ENCODE data around the gene RFX4.

RFX4 gene

GRCh38 chr12:106582641-106583230, at the start of gene RFX4:
TSS of gene RFX4 (plus strand) at chr12:106583004. CDS start at chr12:106583321, 317 bp downstream.
- TF ChIP-seq GATA2 (IDR thresholded peaks at IDR 0.05; ENCODE audit: low read depth, low read length): no peak

- no peak for TF ChIP-seq GATA2 (IDR thresholded peaks at IDR 0.05; ENCODE audit: low read depth, low read length)
- TF ChIP-seq GATA3 (IDR thresholded peaks at IDR 0.05; ENCODE audit: low read depth, low read length): no peak
These were observed 41.6 kb upstream of the RFX4 start for GRCh38 chr12:106541201-106541600.

GRCh38 chr12:106551410-106551809, 31.4 kb upstream of the RFX4 start:
- TF ChIP-seq GATA2 (IDR thresholded peaks at IDR 0.05; ENCODE audit: low read depth, low read length) (no peak), GATA3 (IDR thresholded peaks at IDR 0.05; ENCODE audit: low read depth, low read length) (no peak)

GRCh38 chr12:106552228-106552627, 30.6 kb upstream of the RFX4 start:
- TF ChIP-seq GATA3 (IDR thresholded peaks at IDR 0.05; ENCODE audit: low read depth, low read length) (no peak), GATA2 (IDR thresholded peaks at IDR 0.05; ENCODE audit: low read depth, low read length) (no peak)

- TF ChIP-seq GATA2 (IDR thresholded peaks at IDR 0.05; ENCODE audit: low read depth, low read length) (no peak), GATA3 (IDR thresholded peaks at IDR 0.05; ENCODE audit: low read depth, low read length) (no peak)
These were observed 18.0 kb upstream of the RFX4 start for GRCh38 chr12:106564678-106565329.

GRCh38 chr12:106566771-106567170, 16.0 kb upstream of the RFX4 start:
- TF ChIP-seq GATA2 (IDR thresholded peaks at IDR 0.05; ENCODE audit: low read depth, low read length): no peak
- TF ChIP-seq GATA3 (IDR thresholded peaks at IDR 0.05; ENCODE audit: low read depth, low read length): no peak

GRCh38 chr12:106573239-106573638, 9.6 kb upstream of the RFX4 start:
- no peak for TF ChIP-seq GATA2 (IDR thresholded peaks at IDR 0.05; ENCODE audit: low read depth, low read length)
- TF ChIP-seq GATA3 (IDR thresholded peaks at IDR 0.05; ENCODE audit: low read depth, low read length): no peak

GRCh38 chr12:106576848-106577247, 6.0 kb upstream of the RFX4 start:
- no peak for TF ChIP-seq GATA2 (IDR thresholded peaks at IDR 0.05; ENCODE audit: low read depth, low read length)
- no peak for TF ChIP-seq GATA3 (IDR thresholded peaks at IDR 0.05; ENCODE audit: low read depth, low read length)

GRCh38 chr12:106580671-106581508, 1.9 kb upstream of the RFX4 start:
- TF ChIP-seq GATA2 (IDR thresholded peaks at IDR 0.05; ENCODE audit: low read depth, low read length) (no peak), GATA3 (IDR thresholded peaks at IDR 0.05; ENCODE audit: low read depth, low read length) (no peak)

- TF ChIP-seq GATA2 (IDR thresholded peaks at IDR 0.05; ENCODE audit: low read depth, low read length) (no peak), GATA3 (IDR thresholded peaks at IDR 0.05; ENCODE audit: low read depth, low read length) (no peak)
These were observed 1.1 kb upstream of the RFX4 start for GRCh38 chr12:106581543-106582248.

- TF ChIP-seq GATA3 (IDR thresholded peaks at IDR 0.05; ENCODE audit: low read depth, low read length) (no peak), GATA2 (IDR thresholded peaks at IDR 0.05; ENCODE audit: low read depth, low read length) (no peak)
These were observed 584 bp upstream of the RFX4 start for GRCh38 chr12:106582249-106582591.

GRCh38 chr12:106583242-106584103, 669 bp downstream of the RFX4 start:
- TF ChIP-seq GATA3 (IDR thresholded peaks at IDR 0.05; ENCODE audit: low read depth, low read length) (no peak), GATA2 (IDR thresholded peaks at IDR 0.05; ENCODE audit: low read depth, low read length) (no peak)
